Common myeloid progenitor, CD34-positive (primary cell): ENCODE results near the gene ALLC.

Experiments used
- CTCF ChIA-PET: fragments of 350-600 bp; sonication (Branson Sonifier 250); formaldehyde crosslinking; loops from one replicate; lab custom pipeline; 2021; ENCODE audit warnings: antibody characterized with exemption; lab: Charles Lee
- POLR2A ChIA-PET: fragments of 350-600 bp; sonication (Branson Sonifier 250); formaldehyde crosslinking; loops from one replicate; lab custom pipeline; 2021; ENCODE audit warnings: antibody characterized with exemption; lab: Charles Lee
- DNase-seq, 3 donors: peaks; one replicate each; pipeline versions ENCODE4 v3.0.0 to v3.0.0-alpha.2; 2013
- H3K27ac ChIP-seq, 2 experiments: 1 replicate in 1 of 2; 2 replicates in 1 of 2; pipeline ENCODE4 v1.7.0; 2013; ENCODE audit warnings: inconsistent platforms in 2 of 2, low read length in 2 of 2, mild to moderate bottlenecking in 2 of 2, low read depth in 1 of 2, moderate library complexity in 1 of 2; ENCODE audit not compliant: severe bottlenecking in 2 of 2, insufficient read depth in 1 of 2, poor library complexity in 1 of 2
- H3K27me3 ChIP-seq, 5 experiments: replicated peaks in 2 of 5; 1 replicate in 3 of 5; 2 replicates in 2 of 5; pipeline versions ENCODE4 v1.6.1 to v1.7.0; 2013; ENCODE audit warnings: low read length in 4 of 5, mild to moderate bottlenecking in 2 of 5, moderate library complexity in 2 of 5, inconsistent platforms in 1 of 5; ENCODE audit not compliant: insufficient read depth in 5 of 5, control insufficient read depth in 4 of 5
- H3K36me3 ChIP-seq, 4 experiments: 1 replicate in 2 of 4; 2 replicates in 2 of 4; pipeline versions ENCODE4 v1.6.1 to v1.7.0; 2013; ENCODE audit warnings: low read length in 3 of 4, control low read depth in 1 of 4, mild to moderate bottlenecking in 1 of 4; ENCODE audit not compliant: control insufficient read depth in 4 of 4, insufficient read depth in 4 of 4
- H3K4me1 ChIP-seq, 4 experiments: 1 replicate in 3 of 4; 2 replicates in 1 of 4; pipeline versions ENCODE4 v1.6.1 to v1.7.1; 2013; ENCODE audit warnings: low read length in 3 of 4, mild to moderate bottlenecking in 3 of 4, control low read depth in 1 of 4, inconsistent platforms in 1 of 4, moderate library complexity in 1 of 4; ENCODE audit not compliant: control insufficient read depth in 4 of 4, insufficient read depth in 4 of 4; ENCODE audit errors: control extremely low read depth in 1 of 4
- H3K4me3 ChIP-seq, 7 experiments: 1 replicate in 4 of 7; 2 replicates in 3 of 7; pipeline versions ENCODE4 v1.5.1 to v1.7.0; 2013; ENCODE audit warnings: mild to moderate bottlenecking in 7 of 7, low read length in 6 of 7, moderate library complexity in 6 of 7, inconsistent platforms in 2 of 7, low read depth in 2 of 7, control low read depth in 1 of 7; ENCODE audit not compliant: insufficient read depth in 4 of 7, control insufficient read depth in 1 of 7; ENCODE audit errors: extremely low read depth in 1 of 7
- H3K9me3 ChIP-seq, 5 experiments: 1 replicate in 4 of 5; 2 replicates in 1 of 5; pipeline versions ENCODE4 v1.6.1 to v1.7.1; 2013; ENCODE audit warnings: low read length in 4 of 5, mild to moderate bottlenecking in 2 of 5, inconsistent platforms in 1 of 5, low read depth in 1 of 5, moderate library complexity in 1 of 5; ENCODE audit not compliant: control insufficient read depth in 4 of 5, insufficient read depth in 2 of 5; ENCODE audit errors: control extremely low read depth in 1 of 5
- WGBS: methylation state at CpG from one replicate; pipeline ENCODE4 v1.1.5; 2013; ENCODE audit not compliant: insufficient coverage; 5-methylcytosine and 5-hydroxymethylcytosine counted together

The ALLC gene

GRCh38 chr2:3650140-3650920, 7.7 kb upstream of the ALLC start:
- Histone ChIP-seq H3K9me3 (no peaks in the 10 kb centered on the region), H3K27me3 (peaks cover 0 to 8% (median 0%) of the 10 kb centered on the region in 5 experiments), H3K27ac (no peak overlapping the region), H3K4me3 (no peak overlapping the region), H3K36me3 (no peaks in the 10 kb centered on the region), H3K4me1 (peaks cover 0 to 15% (median 11%) of the 10 kb centered on the region in 4 experiments)
- DNase-seq: no peak
- POLR2A ChIA-PET: no interaction called here
- CTCF ChIA-PET: interaction anchor here (0.8 to 2.1 kb wide), 4 partner anchors 21 to 1014 kb away, joined by 3 to 9 read pairs (median 4); no protein-coding TSS in a partner anchor
- WGBS: 83% methylated on average over 16 of the region's 20 CpGs

- WGBS: 7% methylated on average over 36 of the region's 45 CpGs
- Histone ChIP-seq H3K27ac (no peak overlapping the region), H3K27me3 (peaks cover 0 to 8% (median 0%) of the 10 kb centered on the region in 5 experiments), H3K9me3 (no peaks in the 10 kb centered on the region), H3K36me3 (no peaks in the 10 kb centered on the region), H3K4me3 (peak overlapping the region in 6 of 7 experiments; percentile 22 to 70 (median 40)), H3K4me1 (peaks cover 0 to 15% (median 11%) of the 10 kb centered on the region in 4 experiments)
- CTCF ChIA-PET: interaction anchor here (0.9 to 1.9 kb wide), 8 partner anchors 10 to 275 kb away, joined by 3 to 12 read pairs (median 4); partner anchors contain the start of gene EIPR1
- POLR2A ChIA-PET: interaction anchor here (0.6 to 0.7 kb wide), 2 partner anchors 65 to 430 kb away, joined by 3 to 5 read pairs; no protein-coding TSS in a partner anchor
- peak; percentile 61 to 90 (median 85) for DNase-seq
These were observed 6.0 kb upstream of the ALLC start for GRCh38 chr2:3651691-3652648.

- peaks cover 0 to 8% (median 0%) of the 10 kb centered on the region in 5 experiments for H3K27me3 ChIP-seq
- no peak overlapping the region for H3K4me3 ChIP-seq
- no peak overlapping the region for H3K27ac ChIP-seq
- ChIA-PET POLR2A (no interaction called here), CTCF (interaction anchor here (1.8 to 1.9 kb wide), 3 partner anchors 11 to 229 kb away, joined by 5 to 12 read pairs (median 8); no protein-coding TSS in a partner anchor)
- DNase-seq: no peak
- WGBS: 98% methylated on average over 8 of the region's 9 CpGs
- H3K4me1 ChIP-seq: peaks cover 0 to 15% (median 11%) of the 10 kb centered on the region in 4 experiments
- H3K36me3 ChIP-seq: no peaks in the 10 kb centered on the region
- H3K9me3 ChIP-seq: no peaks in the 10 kb centered on the region
These were observed 4.9 kb upstream of the ALLC start for GRCh38 chr2:3652896-3653625.

- peaks cover 0 to 8% (median 0%) of the 10 kb centered on the region in 5 experiments for H3K27me3 ChIP-seq
- H3K27ac ChIP-seq: no peak overlapping the region
- WGBS: 98% methylated on average over 10 of the region's 10 CpGs
- ChIA-PET CTCF (interaction anchor here (0.5 kb wide), 1 partner anchor 13 kb away, joined by 3 read pairs; no protein-coding TSS in a partner anchor), POLR2A (no interaction called here)
- H3K9me3 ChIP-seq: no peaks in the 10 kb centered on the region
- peaks cover 0 to 15% (median 11%) of the 10 kb centered on the region in 4 experiments for H3K4me1 ChIP-seq
- DNase-seq: no peak
- no peaks in the 10 kb centered on the region for H3K36me3 ChIP-seq
- H3K4me3 ChIP-seq: no peak overlapping the region
These were observed 4.0 kb upstream of the ALLC start for GRCh38 chr2:3654011-3654410.

GRCh38 chr2:3654531-3655225, 3.3 kb upstream of the ALLC start:
- Histone ChIP-seq H3K36me3 (no peaks in the 10 kb centered on the region), H3K27ac (no peak overlapping the region), H3K4me1 (peaks cover 0 to 15% (median 12%) of the 10 kb centered on the region in 4 experiments), H3K9me3 (no peaks in the 10 kb centered on the region), H3K27me3 (peaks cover 0 to 7% (median 0%) of the 10 kb centered on the region in 5 experiments), H3K4me3 (no peak overlapping the region)
- ChIA-PET POLR2A (no interaction called here), CTCF (no interaction called here)
- 92% methylated on average over 21 of the region's 21 CpGs for WGBS
- no peak for DNase-seq
